SU-DHL-6 (cell line): ENCODE data around the gene RAB40B.

Experiments used
- EZH2phosphoT487 ChIP-seq: fragments of 200-600 bp; sonication (generic), shearing (Covaris generic); conservative IDR thresholded peaks from 2 replicates; pipeline ENCODE4 v1.6.1; 2018; ENCODE audit warnings: mild to moderate bottlenecking, antibody characterized with exemption, low read length, moderate library complexity, mixed read lengths
- TF ChIP-seq, protein P1 (sequence below): fragments of 200-600 bp; sonication (generic); IDR thresholded peaks from one replicate; pipeline ENCODE4 v1.5.1; 2017; ENCODE audit warnings: antibody characterized with exemption, mild to moderate bottlenecking, low read length, moderate library complexity; ENCODE audit not compliant: insufficient read depth, poor library complexity, severe bottlenecking

DNA sequence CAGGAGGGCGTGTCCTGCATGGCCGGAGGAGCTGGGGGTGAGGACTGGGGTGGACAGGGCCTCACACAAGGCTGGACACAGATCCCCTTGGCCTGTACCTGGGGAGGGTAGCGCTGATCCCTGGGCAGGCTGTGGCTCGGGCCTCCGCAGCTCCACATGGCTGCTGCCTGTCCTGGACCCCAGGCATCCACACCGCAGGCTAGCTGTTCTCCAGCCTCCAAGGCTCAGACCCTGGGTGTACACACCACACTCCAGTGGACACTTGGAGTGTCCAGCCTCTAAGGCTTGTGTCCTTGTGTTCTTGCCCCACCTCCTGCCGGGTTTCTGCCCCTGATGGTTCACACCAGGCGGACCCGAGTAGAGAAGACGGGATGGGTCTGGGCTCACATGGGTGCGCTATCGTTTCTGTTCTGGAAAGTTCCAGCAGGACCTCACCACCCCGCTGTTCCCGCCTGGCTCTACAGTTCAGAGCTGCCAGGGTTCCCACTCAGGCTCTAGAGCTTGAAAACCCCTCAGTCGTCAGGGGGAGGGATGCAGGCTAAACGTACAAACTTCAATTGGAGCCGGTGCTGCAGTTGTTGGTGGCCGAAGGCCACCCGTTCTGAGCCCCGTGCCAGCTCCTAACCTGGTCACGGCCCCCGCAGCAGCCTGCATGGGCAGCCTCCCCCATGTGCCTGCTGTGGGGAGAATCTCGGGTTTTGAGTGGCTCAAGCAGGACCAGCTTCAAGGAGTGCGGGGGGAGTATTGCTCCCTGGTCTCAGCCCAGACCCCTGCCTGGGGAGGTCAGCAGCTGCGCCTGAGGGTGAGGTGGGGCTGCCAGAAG, 11.4 kb upstream of the RAB40B start:
- TF ChIP-seq, protein P1, sequence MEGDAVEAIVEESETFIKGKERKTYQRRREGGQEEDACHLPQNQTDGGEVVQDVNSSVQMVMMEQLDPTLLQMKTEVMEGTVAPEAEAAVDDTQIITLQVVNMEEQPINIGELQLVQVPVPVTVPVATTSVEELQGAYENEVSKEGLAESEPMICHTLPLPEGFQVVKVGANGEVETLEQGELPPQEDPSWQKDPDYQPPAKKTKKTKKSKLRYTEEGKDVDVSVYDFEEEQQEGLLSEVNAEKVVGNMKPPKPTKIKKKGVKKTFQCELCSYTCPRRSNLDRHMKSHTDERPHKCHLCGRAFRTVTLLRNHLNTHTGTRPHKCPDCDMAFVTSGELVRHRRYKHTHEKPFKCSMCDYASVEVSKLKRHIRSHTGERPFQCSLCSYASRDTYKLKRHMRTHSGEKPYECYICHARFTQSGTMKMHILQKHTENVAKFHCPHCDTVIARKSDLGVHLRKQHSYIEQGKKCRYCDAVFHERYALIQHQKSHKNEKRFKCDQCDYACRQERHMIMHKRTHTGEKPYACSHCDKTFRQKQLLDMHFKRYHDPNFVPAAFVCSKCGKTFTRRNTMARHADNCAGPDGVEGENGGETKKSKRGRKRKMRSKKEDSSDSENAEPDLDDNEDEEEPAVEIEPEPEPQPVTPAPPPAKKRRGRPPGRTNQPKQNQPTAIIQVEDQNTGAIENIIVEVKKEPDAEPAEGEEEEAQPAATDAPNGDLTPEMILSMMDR, result no peak
- no peak for TF ChIP-seq EZH2phosphoT487
